ENCODE measurements around the gene ADGRA1.

DNA sequence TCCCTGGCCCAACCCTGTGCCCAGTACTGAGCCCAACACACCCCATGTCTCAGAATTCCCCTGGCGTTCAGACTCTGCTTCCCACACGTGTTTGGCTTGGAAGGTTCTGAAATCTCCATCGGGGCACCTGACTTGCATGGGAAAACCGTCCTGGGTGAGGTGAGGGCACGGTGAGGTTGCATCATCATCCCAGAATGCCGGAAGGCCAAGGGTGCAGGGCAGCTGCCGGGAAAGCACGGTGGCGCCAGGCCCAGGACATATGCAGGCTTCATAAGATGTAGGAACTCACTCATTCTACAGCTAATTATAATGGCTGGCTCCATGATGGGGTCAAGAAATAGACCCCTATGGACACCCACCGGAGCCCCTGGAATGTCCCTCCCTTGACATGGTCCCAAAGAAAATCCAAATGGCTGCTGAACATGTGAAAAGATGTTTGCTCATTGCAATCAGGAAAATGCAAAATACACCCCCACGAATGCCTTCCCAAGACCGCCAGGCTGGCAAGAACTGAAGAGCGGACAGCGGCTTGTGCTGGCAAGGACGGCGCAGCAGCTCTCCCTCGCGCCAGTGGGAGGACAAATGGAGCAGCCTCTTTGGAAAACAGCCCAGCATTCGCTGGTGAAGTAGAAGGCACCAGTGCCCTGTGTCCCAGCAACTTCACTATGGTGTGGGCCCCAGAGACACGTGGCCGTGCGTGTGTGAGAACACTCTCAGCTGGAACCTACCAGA is 74.6 kb downstream of the ADGRA1 start:
- no peak for TF ChIP-seq EP300 (IDR thresholded peaks at IDR 0.05; ENCODE audit: borderline replicate concordance)
- TF ChIP-seq, protein P1, sequence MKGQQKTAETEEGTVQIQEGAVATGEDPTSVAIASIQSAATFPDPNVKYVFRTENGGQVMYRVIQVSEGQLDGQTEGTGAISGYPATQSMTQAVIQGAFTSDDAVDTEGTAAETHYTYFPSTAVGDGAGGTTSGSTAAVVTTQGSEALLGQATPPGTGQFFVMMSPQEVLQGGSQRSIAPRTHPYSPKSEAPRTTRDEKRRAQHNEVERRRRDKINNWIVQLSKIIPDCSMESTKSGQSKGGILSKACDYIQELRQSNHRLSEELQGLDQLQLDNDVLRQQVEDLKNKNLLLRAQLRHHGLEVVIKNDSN (IDR thresholded peaks at IDR 0.05) = no peak
- no peak for TF ChIP-seq CREB1 (IDR thresholded peaks at IDR 0.05; ENCODE audit: low read depth)
- no peak for TF ChIP-seq RAD21 (IDR thresholded peaks at IDR 0.05; ENCODE audit: low read depth)
- TF ChIP-seq YY1 (IDR thresholded peaks at IDR 0.05; ENCODE audit: low read depth) = no peak
- no peak for TF ChIP-seq FOXM1 (IDR thresholded peaks at IDR 0.05; ENCODE audit: borderline replicate concordance, low read depth)
- TF ChIP-seq TEAD4 (IDR thresholded peaks at IDR 0.05) = no peak
- TF ChIP-seq, protein P2, sequence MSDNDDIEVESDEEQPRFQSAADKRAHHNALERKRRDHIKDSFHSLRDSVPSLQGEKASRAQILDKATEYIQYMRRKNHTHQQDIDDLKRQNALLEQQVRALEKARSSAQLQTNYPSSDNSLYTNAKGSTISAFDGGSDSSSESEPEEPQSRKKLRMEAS (IDR thresholded peaks at IDR 0.05) = no peak
- TF ChIP-seq, protein P3, sequence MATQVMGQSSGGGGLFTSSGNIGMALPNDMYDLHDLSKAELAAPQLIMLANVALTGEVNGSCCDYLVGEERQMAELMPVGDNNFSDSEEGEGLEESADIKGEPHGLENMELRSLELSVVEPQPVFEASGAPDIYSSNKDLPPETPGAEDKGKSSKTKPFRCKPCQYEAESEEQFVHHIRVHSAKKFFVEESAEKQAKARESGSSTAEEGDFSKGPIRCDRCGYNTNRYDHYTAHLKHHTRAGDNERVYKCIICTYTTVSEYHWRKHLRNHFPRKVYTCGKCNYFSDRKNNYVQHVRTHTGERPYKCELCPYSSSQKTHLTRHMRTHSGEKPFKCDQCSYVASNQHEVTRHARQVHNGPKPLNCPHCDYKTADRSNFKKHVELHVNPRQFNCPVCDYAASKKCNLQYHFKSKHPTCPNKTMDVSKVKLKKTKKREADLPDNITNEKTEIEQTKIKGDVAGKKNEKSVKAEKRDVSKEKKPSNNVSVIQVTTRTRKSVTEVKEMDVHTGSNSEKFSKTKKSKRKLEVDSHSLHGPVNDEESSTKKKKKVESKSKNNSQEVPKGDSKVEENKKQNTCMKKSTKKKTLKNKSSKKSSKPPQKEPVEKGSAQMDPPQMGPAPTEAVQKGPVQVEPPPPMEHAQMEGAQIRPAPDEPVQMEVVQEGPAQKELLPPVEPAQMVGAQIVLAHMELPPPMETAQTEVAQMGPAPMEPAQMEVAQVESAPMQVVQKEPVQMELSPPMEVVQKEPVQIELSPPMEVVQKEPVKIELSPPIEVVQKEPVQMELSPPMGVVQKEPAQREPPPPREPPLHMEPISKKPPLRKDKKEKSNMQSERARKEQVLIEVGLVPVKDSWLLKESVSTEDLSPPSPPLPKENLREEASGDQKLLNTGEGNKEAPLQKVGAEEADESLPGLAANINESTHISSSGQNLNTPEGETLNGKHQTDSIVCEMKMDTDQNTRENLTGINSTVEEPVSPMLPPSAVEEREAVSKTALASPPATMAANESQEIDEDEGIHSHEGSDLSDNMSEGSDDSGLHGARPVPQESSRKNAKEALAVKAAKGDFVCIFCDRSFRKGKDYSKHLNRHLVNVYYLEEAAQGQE (IDR thresholded peaks at IDR 0.05; ENCODE audit: low read depth) = no peak
- peak; percentile 63 for TF ChIP-seq CEBPB (IDR thresholded peaks at IDR 0.05)
- TF ChIP-seq TAF1 (IDR thresholded peaks at IDR 0.05; ENCODE audit: low read depth) = no peak
- TF ChIP-seq NFIC (IDR thresholded peaks at IDR 0.05) = no peak
- TF ChIP-seq EGR1 (IDR thresholded peaks at IDR 0.05) = no peak
